ENCODE data around the gene SPACA7.

SPACA7 gene

DNA sequence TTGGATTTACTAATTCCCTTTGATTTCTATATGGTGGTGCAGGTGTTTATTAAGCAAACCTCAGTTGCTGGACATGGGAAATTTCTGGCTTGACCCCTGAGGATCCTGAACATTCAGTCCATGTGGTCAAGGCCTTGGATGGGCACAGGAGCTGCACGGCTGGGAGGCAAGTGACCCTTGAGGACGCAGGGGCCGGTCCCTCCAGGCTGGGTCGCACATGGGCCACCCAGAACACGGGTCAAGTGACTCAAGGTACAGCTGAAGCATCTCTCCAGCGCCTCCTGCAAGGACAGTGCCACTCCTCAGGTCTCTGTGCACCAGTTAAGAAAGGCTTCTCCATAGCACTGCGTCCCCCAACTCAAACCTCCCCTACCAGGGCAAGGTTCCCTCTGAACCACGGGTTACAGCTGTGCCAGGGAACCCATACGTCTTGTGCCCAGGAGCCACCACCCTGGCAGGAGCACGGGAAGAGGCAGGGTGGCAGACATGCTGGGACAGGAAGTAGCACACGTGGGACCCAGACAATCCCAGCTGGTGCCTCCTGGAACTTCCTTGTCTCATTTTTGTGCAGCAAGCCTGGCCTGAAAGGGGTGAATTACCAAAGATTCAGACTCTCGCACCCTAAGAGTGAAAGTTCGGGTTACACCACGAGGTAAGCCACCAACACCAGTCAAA lies 93.1 kb downstream of the SPACA7 start:
- DNase-seq = no peak

DNA sequence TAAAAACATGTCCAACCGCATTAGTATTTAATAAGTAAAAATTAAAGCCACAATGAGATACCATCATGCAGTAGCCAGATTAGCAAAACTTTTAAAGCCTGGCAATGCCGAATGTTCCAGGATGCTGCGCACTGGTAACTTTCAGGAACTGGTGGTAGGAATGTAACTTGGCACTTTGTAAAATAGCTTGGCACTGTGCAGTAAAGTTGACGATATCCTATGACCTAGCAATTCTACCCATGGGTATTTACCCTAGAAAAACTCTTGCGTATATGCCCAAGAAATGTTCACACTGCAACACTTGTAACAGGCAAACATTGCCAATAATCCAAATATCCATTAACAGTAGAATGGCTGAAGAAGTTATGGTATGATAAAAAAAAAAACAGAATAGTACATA lies 97.7 kb downstream of the SPACA7 start:
- no peak for DNase-seq

DNA sequence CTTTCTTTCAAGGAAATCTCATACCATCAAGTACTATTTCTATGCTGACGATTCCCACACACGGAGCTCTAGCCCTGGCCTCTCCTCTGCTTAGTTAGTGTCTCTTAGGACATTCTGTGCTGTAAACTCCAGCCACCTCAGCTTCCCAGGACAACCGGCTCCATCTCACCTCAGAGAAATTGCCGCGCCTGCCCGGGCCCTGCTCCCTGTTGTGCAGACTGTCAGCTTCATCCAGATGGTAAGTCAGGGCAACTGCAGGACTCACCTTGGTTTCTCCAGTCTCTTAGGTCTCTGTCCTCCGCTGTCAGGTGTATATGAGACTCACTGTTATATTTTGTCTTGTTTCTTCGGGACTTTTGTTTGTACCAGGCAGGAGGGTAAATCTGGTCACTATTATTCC lies 98.7 kb downstream of the SPACA7 start:
- no peak for DNase-seq

DNA sequence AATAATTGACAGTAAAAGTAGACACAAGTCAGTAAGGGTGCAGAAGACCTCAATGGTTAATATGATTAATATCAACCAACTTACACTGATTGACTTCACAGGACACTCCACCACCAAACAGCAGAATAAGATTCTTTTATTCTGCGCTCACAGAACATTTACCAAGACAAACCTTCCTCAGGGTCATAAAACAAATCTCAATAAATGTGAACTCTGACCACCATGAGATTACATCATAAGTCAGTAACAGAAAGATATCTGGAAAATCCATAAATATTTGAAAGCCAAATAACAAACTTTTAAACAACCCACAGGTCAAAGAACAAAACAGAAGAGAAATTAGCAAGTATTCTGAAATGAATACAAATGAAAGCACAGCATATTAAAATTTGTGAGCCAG lies 99.7 kb downstream of the SPACA7 start:
- DNase-seq = no peak

DNA sequence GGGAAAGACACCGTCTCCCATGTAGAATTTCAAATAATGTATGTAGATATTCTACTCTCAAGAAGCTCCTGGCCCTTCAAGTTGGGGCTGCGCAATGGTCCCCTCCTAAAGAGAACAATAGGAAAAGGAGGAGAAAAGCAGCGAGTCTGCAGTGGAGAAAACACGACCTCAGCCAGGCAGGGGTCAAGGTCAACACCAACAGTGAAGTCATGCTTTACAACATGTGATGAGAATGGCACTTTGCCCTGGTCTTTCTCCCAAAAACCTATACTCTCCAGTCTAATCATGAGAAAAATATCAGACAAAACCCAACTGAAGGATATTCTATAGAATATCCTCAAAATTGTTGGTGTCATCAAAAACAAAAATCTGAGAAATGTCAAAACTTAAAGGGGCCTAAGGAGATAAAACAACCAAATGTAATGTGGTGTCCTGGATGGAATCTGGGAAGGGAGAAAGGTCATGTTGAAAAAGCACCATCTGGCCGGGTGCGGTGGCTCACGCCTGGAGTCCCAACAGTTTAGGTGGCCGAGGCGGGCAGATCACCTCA lies 101.0 kb downstream of the SPACA7 start:
- DNase-seq = no peak

DNA sequence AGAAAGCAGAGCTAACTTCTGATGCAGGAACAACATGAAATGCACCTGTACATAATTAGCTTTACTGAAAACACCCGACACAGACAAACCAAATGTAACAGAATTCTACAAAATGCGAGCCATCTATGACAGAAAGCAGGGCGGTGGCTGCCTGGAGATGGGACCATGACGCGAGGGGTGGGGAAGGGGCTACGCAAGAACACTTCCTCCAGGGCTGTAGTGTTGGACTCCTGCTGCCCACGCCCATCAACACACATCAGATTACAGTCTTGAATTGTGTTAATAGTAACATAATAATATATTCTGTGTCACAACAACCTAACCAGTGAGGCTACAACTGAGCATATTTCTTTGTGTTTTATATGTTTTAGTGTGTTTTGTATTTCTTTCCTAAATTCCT lies 103.2 kb downstream of the SPACA7 start:
- DNase-seq = no peak

DNA sequence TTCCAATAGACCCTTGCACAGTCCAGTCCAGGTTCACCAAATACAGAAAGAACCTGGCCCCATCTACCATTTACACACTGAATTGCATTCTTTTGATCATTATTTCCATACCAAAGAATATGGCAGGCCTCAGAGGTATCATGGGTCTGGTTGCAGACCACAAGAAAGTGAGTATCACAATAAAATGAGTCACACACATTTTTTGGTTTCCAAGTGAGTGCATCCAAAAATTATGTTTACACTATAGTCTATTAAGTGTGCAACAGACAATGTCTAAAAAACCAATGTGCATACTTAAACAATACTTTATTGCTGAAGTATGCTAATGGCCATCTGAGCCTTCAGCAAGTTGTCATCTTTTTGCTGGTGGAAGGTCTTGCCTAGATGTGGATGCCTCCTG lies 105.3 kb downstream of the SPACA7 start:
- DNase-seq = no peak

DNA sequence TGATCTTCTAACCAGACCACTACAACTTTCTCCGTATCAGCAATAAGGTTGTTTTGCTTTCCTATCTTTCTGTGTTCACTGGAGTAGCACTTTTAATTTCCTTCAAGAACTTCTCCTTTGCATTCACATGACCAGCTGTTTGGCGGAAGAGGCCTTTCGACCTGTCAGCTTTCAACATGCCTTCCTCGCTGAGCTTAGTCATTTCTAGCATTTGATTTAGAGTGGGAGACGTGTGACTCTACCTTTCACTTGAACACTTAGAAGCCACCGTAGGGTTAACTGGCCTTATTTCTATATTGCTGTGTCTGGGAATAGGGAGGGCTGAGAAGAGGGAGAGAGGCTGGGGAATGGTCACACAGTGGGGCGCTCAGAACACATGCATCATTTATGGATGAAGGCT lies 107.1 kb downstream of the SPACA7 start:
- DNase-seq = no peak
